Astrocyte of the cerebellum (primary cell): Measurements from ENCODE around the gene RSRC1.

Experiments
- DNase-seq: peaks from one replicate; pipeline ENCODE4 v3.0.0-alpha.2; 2011; ENCODE audit warnings: low read depth
- H3K4me3 ChIP-seq: 2 replicates; pipeline ENCODE4 v1.5.1; 2011; ENCODE audit warnings: mild to moderate bottlenecking, low read depth, low read length, moderate library complexity
- in situ Hi-C: cut with HindIII; loops from 2 replicates; pipeline ENCODE4 v1.10.0; 2017; ENCODE audit warnings: low sequenced_read_pairs
- TF ChIP-seq, protein P1 (sequence below): IDR thresholded peaks from 2 replicates; pipeline ENCODE4 v1.5.1; 2012; ENCODE audit warnings: low read length, low read depth, moderate library complexity, mild to moderate bottlenecking; ENCODE audit errors: missing control alignments

Gene RSRC1

DNA sequence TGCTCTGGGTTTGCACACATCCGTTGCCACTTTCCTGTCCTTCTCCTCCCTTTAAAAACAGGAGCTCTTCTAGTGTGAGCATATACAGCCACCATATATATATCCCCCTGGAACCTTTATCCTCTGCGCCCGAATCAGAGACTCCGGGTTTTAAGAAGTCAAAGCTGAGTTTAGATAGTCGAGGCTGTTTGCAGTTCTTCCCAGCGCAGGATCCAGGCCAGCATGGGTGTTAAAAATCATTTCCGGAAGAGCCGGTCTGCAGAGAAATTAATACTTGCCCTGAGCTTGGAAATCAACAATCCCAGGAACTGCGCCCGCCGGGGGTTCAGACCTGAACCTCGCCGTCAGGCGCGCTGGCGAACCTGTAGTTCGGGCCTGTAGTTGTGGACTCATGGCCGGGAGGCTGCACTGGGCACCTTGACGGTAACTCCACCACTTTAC, 6.0 kb upstream of the RSRC1 start:
- in situ Hi-C loops = no loop called here
- TF ChIP-seq, protein P1, sequence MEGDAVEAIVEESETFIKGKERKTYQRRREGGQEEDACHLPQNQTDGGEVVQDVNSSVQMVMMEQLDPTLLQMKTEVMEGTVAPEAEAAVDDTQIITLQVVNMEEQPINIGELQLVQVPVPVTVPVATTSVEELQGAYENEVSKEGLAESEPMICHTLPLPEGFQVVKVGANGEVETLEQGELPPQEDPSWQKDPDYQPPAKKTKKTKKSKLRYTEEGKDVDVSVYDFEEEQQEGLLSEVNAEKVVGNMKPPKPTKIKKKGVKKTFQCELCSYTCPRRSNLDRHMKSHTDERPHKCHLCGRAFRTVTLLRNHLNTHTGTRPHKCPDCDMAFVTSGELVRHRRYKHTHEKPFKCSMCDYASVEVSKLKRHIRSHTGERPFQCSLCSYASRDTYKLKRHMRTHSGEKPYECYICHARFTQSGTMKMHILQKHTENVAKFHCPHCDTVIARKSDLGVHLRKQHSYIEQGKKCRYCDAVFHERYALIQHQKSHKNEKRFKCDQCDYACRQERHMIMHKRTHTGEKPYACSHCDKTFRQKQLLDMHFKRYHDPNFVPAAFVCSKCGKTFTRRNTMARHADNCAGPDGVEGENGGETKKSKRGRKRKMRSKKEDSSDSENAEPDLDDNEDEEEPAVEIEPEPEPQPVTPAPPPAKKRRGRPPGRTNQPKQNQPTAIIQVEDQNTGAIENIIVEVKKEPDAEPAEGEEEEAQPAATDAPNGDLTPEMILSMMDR = no peak
- no peak overlapping the region for H3K4me3 ChIP-seq
- no peak for DNase-seq

DNA sequence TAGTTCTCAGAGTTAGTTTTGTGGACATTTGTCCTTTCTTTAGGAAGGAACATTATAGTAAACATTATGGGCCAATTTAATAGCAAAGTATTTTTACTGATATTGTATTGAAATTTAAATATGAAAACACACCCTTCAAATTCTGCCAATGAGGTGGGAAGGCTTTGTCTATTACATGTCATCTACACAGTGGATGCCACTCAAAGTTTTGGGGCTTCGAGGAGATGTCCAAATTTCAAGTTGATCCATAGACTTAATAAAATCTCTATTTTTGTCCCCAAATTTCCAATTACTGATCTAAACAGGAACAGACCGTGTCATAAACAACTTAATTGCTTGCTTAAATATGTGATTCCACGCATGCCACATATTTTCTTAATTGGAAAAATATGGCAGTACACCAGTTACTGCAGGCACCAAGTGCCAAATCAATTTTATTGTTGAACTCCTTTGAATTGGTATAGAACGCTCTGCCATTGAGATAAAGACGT, 5.4 kb upstream of the RSRC1 start:
- in situ Hi-C loops = no loop called here
- no peak for DNase-seq
- no peak overlapping the region for H3K4me3 ChIP-seq
- TF ChIP-seq, protein P1 = no peak

DNA sequence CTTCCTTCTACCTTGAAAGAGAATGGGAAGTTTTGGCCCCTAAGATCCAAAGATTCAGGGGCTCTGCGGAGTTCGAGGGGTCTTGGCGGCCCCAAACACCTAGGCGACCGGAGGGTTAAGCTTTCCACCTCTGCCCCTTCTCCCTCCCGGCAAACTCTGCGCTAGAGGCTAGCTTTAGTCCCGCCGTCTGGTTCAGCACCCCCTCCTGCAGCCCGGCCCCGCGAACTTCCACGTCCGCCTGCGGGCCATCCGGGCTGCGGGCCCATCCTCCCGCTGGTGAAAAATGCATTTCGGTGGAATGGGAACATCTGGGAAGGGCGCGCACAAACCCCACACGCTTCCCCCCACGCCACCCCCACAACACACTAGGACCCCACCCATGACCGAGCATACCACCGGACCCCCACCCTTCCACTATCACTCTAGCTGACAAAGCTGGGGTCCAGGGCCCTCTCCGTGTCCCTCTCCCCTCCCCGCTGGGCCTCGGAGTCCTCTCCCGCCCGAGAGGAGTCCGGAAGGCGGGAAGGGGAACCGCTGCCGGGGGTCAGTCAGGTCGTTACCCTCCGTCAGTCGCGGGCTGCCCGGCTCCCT, 4.7 kb upstream of the RSRC1 start:
- H3K4me3 ChIP-seq = peak overlapping the region; percentile 28
- DNase-seq = no peak
- TF ChIP-seq, protein P1 = no peak
- in situ Hi-C loops = no loop called here

DNA sequence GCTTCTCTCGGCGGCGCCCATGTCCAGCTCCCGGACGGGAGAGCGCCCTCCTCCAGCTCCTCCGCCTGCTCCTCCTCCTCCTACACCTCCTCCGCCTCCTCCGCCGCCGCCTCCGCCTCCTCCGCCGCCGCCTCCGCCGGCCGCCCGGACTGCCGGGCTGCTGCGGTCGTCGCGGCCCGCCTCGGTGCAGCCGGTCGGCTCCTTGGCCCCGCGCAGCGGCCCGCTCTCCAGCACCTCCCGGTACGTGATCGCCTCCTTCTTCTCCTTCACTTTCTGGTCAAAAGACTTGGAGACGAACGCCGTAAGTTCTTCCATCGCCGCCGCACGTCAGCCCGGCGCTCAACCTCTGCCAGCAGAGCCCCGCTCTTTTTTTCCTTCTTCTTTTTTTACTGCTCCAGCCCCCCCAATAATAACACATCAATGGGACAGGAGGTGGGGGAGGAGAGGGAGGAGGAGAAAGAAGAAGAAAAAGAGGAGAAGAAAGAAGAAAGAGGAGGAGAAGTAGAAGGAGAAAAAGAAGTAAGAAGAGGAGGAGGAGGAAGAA, 4.1 kb upstream of the RSRC1 start:
- TF ChIP-seq, protein P1 = no peak
- in situ Hi-C loops = no loop called here
- H3K4me3 ChIP-seq = peak overlapping the region; percentile 28
- DNase-seq = no peak

DNA sequence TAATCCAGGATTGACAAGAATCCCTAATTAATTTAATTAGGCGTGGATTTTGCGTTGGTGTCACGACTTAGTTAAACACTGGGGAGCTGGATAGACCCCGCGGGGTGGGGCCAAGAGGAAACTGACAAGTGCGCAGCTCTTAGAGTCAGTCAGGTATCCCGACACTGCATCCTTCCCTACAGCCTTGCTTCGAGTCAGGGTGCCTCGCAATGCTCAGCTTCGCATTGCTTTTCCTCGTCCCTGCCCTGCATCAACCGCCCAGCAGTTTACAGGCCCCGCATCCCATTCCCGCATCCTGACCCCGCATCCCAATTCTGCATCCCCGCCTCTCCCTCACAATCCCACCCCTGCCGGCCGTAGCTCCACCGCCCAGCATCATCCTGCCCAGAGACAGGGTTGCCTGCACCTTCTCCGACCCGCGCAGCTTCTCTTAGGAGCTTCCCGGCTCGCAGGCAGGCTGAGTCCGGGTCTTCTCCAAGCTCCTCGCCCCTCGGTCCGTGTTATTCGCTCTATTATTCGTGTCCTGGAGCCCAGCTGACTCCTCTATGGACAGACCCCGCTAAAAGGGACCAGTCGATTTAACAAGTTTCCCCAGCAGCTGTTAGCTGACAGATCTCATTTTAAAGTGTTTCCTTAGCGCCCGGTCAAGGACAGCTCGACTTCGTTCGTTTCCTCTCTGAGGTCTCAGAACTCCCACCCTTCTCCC, 3.0 kb upstream of the RSRC1 start:
- H3K4me3 ChIP-seq = no peak overlapping the region
- DNase-seq = no peak
- TF ChIP-seq, protein P1 = no peak
- in situ Hi-C loops = no loop called here

DNA sequence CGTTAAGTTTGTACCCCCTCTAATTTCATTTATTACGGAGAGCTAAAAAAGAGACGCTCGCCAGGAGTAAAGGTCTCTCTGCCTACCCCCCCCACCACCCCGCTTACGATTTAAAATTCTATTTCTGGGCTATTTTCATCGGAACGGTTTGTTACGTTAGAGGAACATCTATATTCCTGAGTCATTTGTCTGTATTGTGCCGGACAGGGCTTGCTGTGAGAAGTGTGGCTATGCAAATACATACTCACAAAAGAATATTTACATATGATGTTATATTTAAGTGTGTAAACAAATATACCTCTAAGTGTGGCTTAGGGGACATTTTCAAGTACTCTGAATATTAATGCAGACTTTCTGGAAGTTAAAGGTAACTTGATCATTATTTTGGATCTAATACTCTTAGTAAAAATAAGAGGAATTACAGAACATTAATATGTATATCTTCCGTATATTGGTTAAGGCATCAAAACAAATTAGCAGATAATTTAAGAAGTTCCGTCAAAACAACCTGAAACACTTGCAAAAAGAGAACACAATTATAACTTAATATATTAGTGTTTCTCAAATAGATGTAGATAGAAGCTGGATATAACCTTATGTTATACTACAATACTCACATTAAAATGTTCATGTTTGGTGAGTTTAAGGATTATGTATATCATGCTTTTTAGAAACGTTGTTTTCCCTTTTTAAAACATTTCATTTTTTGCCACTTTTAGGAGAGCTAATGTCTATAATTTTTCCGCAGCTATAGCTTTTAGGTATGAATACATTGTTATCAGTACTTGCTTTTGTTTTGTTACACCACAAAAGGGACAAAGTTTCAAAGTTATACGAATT, 2.1 kb upstream of the RSRC1 start:
- in situ Hi-C loops = no loop called here
- DNase-seq = no peak
- TF ChIP-seq, protein P1 = no peak
- H3K4me3 ChIP-seq = no peak overlapping the region
